NCI-H187 treated with DMSO at 0.1 percent for 48 hours (cell line): ENCODE data around the gene CX3CL1.
"Not testable (repeated sequence)": the region's sequence is repeated elsewhere in the genome, so short reads cannot be mapped to it uniquely, and the experiment has no call there.

ENCODE experiments used
- DNase-seq: peaks from one replicate; lab custom pipeline; 2025; lab: John Stamatoyannopoulos, UW

CX3CL1 gene

DNA sequence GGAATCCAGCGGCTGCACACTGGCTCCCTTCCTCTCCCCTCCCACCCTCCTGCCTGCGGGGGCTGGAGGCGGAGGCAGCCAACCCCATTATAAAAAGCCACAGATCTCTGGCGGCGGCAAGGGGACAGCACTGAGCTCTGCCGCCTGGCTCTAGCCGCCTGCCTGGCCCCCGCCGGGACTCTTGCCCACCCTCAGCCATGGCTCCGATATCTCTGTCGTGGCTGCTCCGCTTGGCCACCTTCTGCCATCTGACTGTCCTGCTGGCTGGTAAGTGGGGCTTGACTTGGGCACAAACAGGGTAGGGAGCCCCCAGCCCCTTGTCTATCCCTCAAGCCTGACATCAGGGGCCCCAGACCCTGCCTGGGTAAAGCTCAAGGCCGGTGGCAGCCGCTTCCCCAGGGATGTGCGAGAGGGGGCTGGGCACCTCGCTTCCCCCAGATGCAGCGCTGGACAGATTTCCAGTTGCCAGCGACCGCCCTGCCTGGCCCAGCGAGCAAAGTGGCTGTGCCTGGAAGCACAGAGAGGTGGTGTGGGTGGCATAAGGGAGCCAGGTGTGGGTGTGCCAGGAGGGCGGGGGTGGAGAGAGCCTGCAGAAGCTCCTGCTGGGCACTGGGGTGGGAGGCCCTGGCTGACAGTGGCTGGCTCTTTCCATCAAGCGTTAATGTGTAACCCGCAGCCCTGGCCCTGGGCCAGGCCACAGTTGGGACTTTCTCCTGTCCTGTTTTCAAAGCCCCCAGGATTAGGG lies at the start of gene CX3CL1:
Gene CX3CL1 (plus strand): TSS at position 119 of the 745 bp plus-strand sequence. CDS start 79 bp downstream, at position 198.
- no peak for DNase-seq

DNA sequence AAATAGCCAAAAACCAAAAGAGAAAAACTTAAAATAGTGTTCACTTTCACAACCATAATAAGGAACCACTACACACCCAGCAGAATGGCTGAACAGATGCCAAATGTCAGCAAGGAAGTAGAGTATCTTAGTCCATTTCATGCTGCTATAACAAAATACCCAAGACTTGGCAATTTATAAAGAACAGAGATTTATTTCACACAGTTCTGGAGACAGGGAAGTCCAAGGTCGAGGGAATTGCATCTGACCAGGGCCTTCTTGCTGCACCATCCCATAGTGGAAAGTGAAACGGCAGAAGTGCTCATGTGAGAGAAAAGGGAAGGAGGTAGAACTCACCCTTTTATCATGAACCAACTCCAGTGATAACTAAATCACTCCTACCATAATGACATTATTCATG lies 47.5 kb upstream of the CX3CL1 start:
- no peak for DNase-seq

DNA sequence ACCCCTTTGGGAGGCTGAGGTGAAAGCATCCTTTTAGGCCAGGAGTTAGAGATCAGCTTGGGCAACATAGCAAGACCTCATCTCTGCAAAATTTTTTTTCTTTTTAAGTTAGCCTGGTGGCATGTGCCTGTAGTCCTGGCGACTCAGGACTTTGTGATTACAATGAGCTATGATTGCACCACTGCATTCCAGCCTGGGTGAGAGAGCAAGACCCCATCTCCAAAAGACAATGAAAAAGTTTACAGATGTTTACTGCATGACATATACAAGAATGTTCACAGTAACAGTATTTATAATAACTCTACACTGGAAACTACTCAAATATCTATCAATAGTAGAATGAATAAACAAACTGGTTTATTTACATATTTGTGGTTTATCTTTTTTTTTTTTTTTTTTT lies 46.8 kb upstream of the CX3CL1 start:
- no peak for DNase-seq

DNA sequence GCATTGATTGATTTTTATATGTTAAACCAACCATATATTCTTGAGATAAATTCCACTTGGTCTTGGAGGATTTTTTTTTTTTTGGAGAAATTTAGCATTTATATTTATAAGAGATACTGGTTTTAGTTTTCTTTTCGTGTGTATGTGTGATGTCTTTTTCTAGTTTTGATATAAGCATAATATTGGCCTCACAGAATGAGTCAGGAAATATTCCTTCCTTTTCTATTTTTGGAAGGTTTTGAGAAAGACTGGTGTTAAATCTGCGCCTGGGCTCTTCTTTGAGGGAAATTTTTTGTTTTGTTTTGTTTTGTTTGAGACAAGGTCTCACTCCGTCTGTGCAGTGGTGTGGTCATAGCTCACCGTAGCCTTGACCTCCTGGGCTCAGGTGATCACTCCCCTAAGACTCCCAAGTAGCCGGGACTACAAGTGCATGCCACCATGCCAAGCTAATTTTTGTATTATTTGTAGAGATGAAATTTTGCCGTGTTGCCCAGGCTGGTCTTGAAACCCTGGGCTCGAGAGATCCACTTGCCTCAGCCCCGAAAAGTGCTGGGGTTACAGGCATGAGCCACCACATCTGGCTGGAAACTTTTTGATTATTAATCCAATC lies 42.5 kb upstream of the CX3CL1 start:
- DNase-seq: no peak

DNA sequence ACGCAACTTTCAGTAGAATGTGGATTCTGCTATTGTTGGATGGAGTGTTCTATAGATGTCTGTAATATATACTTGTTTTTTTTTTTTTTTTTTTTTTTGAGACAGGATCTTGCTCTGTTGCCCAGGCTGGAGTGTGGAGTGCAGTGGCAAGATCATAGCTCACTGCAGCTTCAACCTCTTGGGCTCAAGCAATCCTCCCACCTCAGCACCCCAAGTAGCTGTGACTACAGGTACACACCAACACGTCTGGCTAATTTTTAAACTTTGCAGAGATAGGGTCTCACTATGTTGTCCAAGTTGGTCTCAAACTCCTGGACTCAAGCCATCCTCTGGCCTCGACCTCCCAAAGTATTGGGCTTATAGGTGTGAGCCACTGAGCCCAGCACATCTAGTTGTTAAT lies 40.9 kb upstream of the CX3CL1 start:
- DNase-seq: no peak

DNA sequence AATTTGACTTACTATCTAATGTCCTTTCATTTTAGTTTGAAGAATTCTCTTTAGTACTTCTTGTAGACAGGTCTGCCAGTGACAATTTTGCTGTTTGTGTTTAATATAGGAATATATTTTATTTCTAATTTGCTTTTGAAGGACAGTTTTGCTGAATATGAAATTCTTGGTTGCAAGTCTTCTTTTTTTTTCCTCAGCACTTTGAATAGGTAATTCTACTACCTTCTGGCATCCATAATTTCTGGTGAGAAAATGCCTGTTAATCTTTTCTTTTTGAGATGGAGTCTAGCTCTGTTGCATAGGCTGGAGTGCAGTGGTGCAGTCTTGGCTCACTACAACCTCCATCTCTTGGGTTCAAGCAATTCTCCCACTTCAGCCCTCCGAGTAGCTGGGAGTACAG lies 38.9 kb upstream of the CX3CL1 start:
- DNase-seq: no peak

DNA sequence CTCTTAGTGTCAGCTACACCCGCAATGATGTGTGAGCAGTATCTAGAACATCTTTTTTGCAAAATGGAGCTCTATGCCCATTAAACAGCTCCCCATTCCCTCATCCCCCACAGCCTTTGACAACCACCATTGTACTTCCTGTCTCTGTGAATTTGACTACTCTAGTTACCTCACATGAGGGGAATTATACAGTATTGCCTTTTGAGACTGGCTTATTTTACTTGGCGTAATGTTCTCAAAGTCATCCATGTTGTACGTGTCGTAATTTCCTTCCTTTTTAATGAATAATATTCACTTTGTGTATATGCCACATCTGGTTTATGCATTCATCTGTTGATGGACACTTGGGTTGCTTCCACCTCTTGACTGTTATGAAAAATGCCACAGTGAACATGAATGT lies 36.9 kb upstream of the CX3CL1 start:
- DNase-seq: no peak

GRCh38 chr16:57341062-57341440 lies 31.2 kb upstream of the CX3CL1 start:
- no peak for DNase-seq

GRCh38 chr16:57341441-57342303 lies 30.6 kb upstream of the CX3CL1 start:
- DNase-seq: no peak

DNA sequence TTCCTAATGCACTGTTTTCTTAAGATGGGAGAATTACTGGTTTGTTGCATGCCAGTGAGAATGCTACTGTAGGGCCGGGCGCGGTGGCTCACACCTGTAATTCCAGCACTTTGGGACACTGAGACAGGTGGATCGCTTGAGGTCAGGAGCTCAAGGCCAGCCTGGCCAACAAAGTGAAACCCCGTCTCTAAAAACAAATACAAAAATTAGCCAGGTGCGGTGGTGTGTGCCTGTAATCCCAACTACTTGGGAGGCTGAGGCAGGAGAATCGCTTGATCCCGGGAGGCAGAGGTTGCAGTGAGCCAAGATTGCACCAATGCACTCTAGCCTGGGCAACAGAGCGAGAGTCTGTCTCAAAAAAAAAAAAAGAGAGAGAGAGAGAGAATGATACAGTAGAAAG lies 29.7 kb upstream of the CX3CL1 start:
- not testable (repeated sequence) for DNase-seq

DNA sequence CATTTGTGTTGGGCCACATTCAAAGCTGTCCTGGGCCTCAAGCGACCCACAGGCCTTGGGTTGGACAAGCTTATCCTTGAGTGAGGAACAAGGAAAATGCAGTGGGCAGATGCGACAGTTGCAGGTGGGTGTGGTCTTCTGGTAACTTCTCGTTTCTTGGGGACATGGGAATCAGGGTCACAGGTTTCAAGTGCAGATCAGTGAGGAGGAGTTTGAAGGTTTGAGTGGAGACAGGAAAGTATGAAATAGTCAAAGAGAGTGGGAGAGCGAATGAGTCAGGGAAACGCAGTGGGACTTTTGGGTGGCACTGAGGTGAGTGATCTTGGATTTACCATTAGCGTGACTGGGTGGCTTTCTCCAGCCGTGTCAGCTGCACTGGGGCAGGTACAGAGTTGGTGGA lies 29.1 kb upstream of the CX3CL1 start:
- DNase-seq: no peak

GRCh38 chr16:57344094-57344493 lies 28.2 kb upstream of the CX3CL1 start:
- not testable (repeated sequence) for DNase-seq

GRCh38 chr16:57345021-57345420 lies 27.3 kb upstream of the CX3CL1 start:
- DNase-seq: no peak

DNA sequence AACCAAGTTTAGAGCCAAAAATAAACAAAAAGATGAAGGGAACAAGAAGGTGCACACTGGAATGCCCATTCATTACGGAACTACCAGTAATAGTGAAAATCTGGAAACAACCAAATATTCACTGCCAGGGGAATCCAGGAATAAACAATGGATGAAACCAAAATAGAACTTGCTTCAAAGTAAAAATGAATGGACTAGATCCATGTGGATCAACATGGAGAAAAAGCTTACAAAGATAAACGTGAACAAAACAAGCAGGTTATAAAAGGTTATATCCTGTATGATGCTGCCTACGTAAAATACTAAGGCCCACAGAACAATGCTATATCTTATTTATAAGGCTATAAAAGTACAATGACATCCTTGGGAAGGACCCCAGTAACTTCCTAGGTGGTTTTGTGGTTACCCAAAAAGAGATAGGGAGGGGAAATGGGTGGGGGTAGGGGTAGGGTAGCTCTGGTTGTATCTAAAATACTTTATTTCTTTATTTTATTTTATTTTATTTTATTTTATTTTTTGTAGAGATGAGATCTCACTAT lies 26.6 kb upstream of the CX3CL1 start:
- DNase-seq: no peak

- no peak for DNase-seq
Observed at GRCh38 chr16:57347858-57348257, 24.4 kb upstream of the CX3CL1 start.

GRCh38 chr16:57348327-57348726 lies 24.0 kb upstream of the CX3CL1 start:
- no peak for DNase-seq

DNA sequence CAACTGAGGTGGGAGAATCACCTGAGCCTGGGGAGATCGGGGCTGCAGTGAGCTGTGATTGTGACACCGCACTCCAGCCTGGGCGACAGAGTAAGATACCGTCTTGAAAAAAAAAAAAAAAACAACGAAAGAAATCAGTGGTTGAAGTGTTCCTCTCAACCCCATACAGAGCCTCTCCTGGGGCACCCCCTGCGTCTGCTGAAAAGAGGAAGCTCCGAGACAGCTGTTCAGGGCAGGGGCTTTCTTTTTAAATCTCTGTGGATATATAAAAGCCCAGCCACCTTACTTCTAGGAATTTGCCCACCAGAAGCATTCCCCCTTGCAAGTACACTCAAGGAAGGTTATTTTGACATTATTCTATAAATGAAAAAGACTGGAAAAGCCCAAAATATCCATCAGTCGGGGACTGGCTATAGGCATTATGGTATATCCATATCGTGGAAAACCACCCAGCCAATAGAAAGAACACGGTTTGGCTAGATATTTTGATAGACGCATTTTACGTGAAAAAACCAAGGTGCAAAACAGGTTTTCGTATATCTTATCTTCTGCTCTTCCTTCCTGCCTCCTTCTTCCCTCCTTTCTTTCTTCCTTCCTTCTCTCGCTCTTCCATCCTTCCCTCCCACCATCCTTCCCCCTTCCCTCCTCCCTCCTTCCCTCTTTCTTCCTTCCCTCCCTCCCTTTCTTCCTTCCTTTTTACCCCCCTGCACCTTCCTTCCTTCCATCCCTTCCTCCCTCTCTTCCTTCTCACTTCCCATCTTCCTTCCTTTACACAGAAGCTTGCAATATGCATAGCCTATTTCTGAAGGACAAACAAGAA lies 22.9 kb upstream of the CX3CL1 start:
- no peak for DNase-seq

- DNase-seq: no peak
Observed at GRCh38 chr16:57352636-57353047, 19.6 kb upstream of the CX3CL1 start.

- DNase-seq: no peak
Observed at GRCh38 chr16:57354311-57354710, 18.0 kb upstream of the CX3CL1 start.

- no peak for DNase-seq
Observed at GRCh38 chr16:57355898-57356414, 16.3 kb upstream of the CX3CL1 start.

- DNase-seq: no peak
Observed at GRCh38 chr16:57356547-57356946, 15.7 kb upstream of the CX3CL1 start.
